Omental fat pad (tissue), 4 donors: ENCODE results near the gene MCMBP. TPM values are rescaled to one million over a fixed set of nuclear protein-coding genes. Genes with fewer than 3 reads are reported as not detected.

Experiments used
- ATAC-seq: fragments of 150-250 bp; one replicate; pipeline ENCODE4 v1.9.1; 2016; ENCODE audit warnings: mild to moderate bottlenecking, moderate library complexity; ENCODE audit not compliant: low FRiP score
- DNase-seq: peaks from one replicate; pipeline ENCODE4 v3.0.0-alpha.2; 2019; ENCODE audit warnings: low spot score
- CTCF ChIP-seq, 3 donors: fragments of 450-650 bp; IDR thresholded peaks; one replicate each; pipeline ENCODE4 v1.5.1; 2016 to 2017; ENCODE audit warnings: antibody characterized with exemption in 3 of 3, mild to moderate bottlenecking in 3 of 3, moderate library complexity in 2 of 3
- total RNA-seq, 4 donors: library from RNA; depleted of rRNA; stranded (reverse); fragments of >200 nt; gene quantifications; one replicate each; pipeline ENCODE4 v1.1.0, GENCODE V29; 2016

MCMBP gene
- total RNA-seq, 4 donors from 2014 or later, result 38.6 to 85.1 (median 56.3) TPM

DNA sequence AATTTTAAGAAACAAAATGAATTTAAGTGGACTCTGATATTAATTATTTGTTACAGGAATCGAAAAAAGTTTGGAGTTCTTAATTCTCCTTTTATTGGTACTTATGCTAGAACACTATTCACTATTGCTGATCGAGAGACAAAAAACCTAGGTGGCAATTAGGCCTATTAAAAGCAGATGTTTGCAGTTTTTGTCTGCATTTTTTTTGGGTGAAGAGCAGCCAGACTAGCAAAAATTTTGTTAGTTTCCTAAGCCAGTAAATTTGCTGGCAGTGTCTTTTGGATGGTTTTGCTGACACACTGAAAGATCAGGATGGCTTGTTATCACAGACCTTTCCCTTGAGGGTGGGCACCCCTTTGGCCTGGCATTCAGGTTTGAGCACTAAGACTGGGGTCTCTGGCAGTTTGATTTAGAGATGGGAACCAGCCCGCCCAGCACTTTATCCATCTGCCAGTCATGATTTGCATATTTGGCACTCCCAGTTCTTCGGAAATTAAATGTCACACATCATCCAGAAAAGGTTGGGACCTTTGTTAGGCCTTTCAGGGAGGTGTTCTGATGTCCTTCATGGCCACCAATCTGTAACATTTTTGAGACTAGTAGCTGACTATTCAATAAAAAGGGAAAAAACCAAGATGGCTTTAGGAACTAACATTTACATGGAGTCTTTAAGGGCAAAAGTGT, 89.5 kb downstream of the MCMBP start:
- DNase-seq (no peak), ATAC-seq (no peak)
- TF ChIP-seq CTCF (IDR thresholded peaks at IDR 0.05), result no peak

DNA sequence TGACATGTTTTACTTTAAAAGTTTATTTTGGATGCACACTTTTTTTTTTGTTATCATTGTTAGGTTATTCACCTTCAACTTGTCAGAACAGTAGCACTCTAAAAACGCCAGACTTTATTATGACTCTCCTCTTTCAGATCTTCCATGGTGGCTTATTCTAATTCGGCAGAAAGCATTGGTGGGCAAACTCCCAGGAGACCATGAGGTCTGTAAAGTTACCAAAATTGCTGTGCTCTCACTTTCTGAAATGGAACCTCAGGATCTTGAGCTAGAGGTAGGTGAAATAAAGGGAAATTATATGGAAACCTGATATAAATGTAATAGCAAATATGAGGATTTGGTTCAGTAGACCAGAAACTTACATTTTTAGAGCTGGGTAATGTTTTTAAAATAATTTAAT, 91.1 kb downstream of the MCMBP start:
- ATAC-seq, result no peak
- TF ChIP-seq CTCF (IDR thresholded peaks at IDR 0.05), result no peak
- DNase-seq, result no peak

DNA sequence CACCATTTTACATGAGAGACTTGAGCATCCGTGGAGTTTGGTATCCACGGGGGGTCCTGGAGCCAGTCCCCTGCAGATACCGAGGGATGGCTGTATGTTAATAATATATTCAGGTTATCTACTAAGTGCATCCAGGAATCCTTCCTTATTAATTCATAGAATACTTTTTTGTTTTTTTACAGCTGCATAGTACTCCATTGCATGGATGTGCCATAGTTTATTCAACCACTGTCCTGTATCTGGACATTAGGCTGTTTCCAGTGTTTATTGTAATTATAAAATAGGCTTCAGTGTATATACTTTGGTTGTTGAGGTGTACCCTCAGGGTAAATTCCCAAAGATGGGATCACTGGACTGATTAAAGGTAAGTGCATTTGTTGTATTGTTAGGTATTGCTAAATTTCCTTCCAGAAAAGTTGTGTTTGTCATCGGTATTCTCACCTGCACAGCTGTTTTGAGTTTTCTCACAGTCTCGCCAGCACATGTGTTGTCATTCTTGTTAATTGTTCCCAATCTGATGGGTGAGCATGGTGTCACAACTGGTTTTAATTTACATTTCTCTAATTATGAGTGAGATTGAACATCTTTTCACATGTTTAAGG, 91.7 kb downstream of the MCMBP start:
- no peak for TF ChIP-seq CTCF (IDR thresholded peaks at IDR 0.05)
- ATAC-seq, result no peak
- DNase-seq, result no peak

Other genes with a start within 250 kb of the MCMBP start
- gene BAG3, start 221.5 kb downstream of the MCMBP start, total RNA-seq, result 10 to 100 TPM; 16.1 to 98.0 (median 58.8) TPM
- gene INPP5F, start 146.8 kb downstream of the MCMBP start, total RNA-seq, result 10 to 100 TPM in 3 of 4 donors, 1 to 10 TPM in 1; 7.8 to 19.8 (median 12.3) TPM
- 10 to 100 TPM; 15.9 to 37.3 (median 19.7) TPM for gene SEC23IP, start 19.9 kb upstream of the MCMBP start, total RNA-seq